ENCODE results near the gene TRIM65.

TRIM65 gene

DNA sequence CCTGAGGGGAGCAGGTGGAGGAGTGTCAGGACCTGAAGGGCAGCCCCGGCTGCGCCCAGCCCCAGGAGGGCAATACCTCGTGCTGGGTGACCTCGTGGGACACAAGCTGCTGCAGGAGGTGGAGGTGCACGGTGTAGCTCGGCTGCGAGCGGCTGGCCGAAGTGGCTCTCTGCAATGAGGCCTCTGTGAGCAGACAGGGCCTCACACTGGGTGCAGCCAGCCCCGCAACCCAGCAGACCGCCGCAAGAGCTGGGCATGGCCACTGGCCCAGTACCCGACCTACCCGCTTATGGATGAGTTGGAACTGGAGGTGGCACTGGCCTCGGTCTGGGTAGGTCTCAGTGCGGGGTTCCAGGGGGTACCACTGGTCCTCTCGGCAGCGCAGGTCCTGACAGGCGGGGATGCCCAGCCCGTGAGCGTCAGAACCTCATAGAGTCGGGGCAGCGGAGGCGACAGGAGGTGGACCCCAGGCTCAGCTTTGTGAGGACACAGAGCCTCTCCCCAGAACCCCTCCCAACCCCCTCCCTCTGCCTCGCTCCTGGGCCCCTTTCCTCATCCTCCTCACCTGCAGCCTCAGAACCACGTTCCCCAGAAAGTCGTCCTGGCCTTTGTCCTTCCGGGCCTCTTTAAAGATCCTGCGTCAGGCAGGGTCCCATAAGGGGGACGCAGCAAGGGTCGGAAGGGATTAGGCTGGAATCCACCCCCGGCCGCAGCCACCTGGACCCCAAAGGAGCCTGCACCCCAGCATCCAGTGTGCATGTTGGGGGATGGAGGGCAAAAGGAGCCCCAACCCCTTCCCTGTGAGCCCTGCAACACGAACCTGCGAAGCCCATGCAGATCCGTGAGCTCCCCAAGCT, 56.6 kb downstream of the TRIM65 start:
- no peaks in the 10 kb centered on the region for H3K9me3 ChIP-seq (replicated peaks; ENCODE audit: insufficient read depth, low read length)
- H3K4me3 ChIP-seq (ENCODE audit: low read length), result no peak overlapping the region
- no peak overlapping the region for H3K4me2 ChIP-seq (ENCODE audit: low read depth, low read length)
- no peak for DNase-seq
- H3K4me1 ChIP-seq (ENCODE audit: low read length), result no peaks in the 10 kb centered on the region
- H3K27ac ChIP-seq (ENCODE audit: low read length), result no peak overlapping the region
- no peaks in the 10 kb centered on the region for H3K36me3 ChIP-seq (replicated peaks; ENCODE audit: insufficient read depth, low read length)
- TF ChIP-seq, protein P1, sequence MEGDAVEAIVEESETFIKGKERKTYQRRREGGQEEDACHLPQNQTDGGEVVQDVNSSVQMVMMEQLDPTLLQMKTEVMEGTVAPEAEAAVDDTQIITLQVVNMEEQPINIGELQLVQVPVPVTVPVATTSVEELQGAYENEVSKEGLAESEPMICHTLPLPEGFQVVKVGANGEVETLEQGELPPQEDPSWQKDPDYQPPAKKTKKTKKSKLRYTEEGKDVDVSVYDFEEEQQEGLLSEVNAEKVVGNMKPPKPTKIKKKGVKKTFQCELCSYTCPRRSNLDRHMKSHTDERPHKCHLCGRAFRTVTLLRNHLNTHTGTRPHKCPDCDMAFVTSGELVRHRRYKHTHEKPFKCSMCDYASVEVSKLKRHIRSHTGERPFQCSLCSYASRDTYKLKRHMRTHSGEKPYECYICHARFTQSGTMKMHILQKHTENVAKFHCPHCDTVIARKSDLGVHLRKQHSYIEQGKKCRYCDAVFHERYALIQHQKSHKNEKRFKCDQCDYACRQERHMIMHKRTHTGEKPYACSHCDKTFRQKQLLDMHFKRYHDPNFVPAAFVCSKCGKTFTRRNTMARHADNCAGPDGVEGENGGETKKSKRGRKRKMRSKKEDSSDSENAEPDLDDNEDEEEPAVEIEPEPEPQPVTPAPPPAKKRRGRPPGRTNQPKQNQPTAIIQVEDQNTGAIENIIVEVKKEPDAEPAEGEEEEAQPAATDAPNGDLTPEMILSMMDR (IDR thresholded peaks at IDR 0.05; ENCODE audit: low read length), result no peak
- TF ChIP-seq EZH2phosphoT487 (IDR thresholded peaks at IDR 0.05; ENCODE audit: low read length), result no peak
- TF ChIP-seq EZH2 (optimal IDR thresholded peaks at IDR 0.05; ENCODE audit: low read depth, low read length), result no peak
- no peak overlapping the region for H2AFZ ChIP-seq (ENCODE audit: low read length)
- H3K9ac ChIP-seq (ENCODE audit: low read length), result no peak overlapping the region
- H3K9me2 ChIP-seq (replicated peaks; ENCODE audit: insufficient read depth, low read length), result no peaks in the 10 kb centered on the region
- no peaks in the 10 kb centered on the region for H3F3A ChIP-seq (ENCODE audit: insufficient read depth, low read length)
- peaks cover 7% of the 10 kb centered on the region; the same call in 1 of the 2 replicates for H3K27me3 ChIP-seq (replicated peaks; ENCODE audit: insufficient read depth, low read length)
- no peaks in the 10 kb centered on the region for H4K20me1 ChIP-seq (ENCODE audit: insufficient read depth, low read length)
- no peaks in the 10 kb centered on the region for H3K79me2 ChIP-seq (ENCODE audit: low read length)
